ENCODE data around the gene LTBP1.
A peak's percentile ranks its signal among the peaks of the same experiment; 100 is the strongest.
"Not testable (repeated sequence)": the region's sequence is repeated elsewhere in the genome, so short reads cannot be mapped to it uniquely, and the experiment has no call there.

LTBP1 gene

GRCh38 chr2:33384599-33384961 lies 437.8 kb downstream of the LTBP1 start:
- Histone ChIP-seq H3K79me2 (ENCODE audit: insufficient read depth, low read depth) (no peaks in the 10 kb centered on the region), H3K4me2 (no peak overlapping the region), H3K27ac (no peak overlapping the region), H4K20me1 (ENCODE audit: insufficient read depth) (no peaks in the 10 kb centered on the region), H3K9ac (no peak overlapping the region), H3K27me3 (ENCODE audit: insufficient read depth, low read depth) (no peaks in the 10 kb centered on the region), H2AFZ (ENCODE audit: low read depth) (no peak overlapping the region), H3K36me3 (ENCODE audit: insufficient read depth) (no peaks in the 10 kb centered on the region), H3K4me1 (ENCODE audit: low read depth, poor library complexity, severe bottlenecking) (no peaks in the 10 kb centered on the region), H3K4me3 (IDR thresholded peaks at IDR 0.05; ENCODE audit: insufficient read depth, low read depth, low read length) (no peak overlapping the region)
- TF ChIP-seq CTCF (conservative IDR thresholded peaks at IDR 0.05; ENCODE audit: low read depth, low read length), result no peak

DNA sequence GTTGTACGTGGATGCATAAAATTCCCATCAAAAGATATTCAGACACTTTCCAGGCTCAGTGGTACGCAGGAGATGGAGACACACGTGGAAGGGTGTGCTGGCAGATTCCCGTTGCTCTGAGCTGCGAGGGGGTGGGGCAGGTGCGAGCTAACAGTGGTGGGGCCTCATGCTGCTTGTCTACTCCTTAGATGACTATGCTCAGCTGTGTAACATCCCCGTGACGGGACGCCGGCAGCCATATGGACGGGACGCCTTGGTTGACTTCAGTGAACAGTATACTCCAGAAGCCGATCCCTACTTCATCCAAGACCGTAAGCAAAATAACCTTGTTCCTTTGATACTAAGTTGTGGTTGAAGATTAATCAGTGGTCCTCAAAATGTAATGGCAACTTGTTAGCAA lies 442.2 kb downstream of the LTBP1 start:
- no peaks in the 10 kb centered on the region for H3K36me3 ChIP-seq (ENCODE audit: insufficient read depth)
- no peaks in the 10 kb centered on the region for H4K20me1 ChIP-seq (ENCODE audit: insufficient read depth)
- H2AFZ ChIP-seq (ENCODE audit: low read depth), result no peak overlapping the region
- peaks cover 18% of the 10 kb centered on the region for H3K4me1 ChIP-seq (ENCODE audit: low read depth, poor library complexity, severe bottlenecking)
- no peaks in the 10 kb centered on the region for H3K79me2 ChIP-seq (ENCODE audit: insufficient read depth, low read depth)
- no peak overlapping the region for H3K9ac ChIP-seq
- no peak overlapping the region for H3K27ac ChIP-seq
- no peak for TF ChIP-seq CTCF (conservative IDR thresholded peaks at IDR 0.05; ENCODE audit: low read depth, low read length)
- no peaks in the 10 kb centered on the region for H3K27me3 ChIP-seq (ENCODE audit: insufficient read depth, low read depth)
- H3K4me3 ChIP-seq (IDR thresholded peaks at IDR 0.05; ENCODE audit: insufficient read depth, low read depth, low read length), result no peak overlapping the region
- no peak overlapping the region for H3K4me2 ChIP-seq

DNA sequence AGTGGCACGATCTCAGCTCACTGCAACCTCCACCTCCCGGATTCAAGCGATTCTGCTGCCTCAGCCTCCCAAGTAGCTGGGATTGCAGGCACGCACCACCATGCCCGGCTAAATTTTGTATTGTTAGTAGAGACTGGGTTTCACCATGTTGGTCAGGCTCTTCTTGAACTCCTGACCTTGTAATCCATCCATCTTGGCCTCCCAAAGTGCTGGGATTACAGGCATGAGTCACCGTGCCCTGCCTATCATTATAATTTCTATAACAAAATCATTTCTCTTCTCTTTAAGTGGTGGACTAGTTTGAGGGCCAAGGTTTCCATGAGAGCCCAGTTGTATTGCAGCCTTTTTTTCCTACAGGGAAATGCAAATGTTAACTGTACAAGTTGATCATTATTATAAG lies 442.9 kb downstream of the LTBP1 start:
- not testable (repeated sequence) for H3K36me3 ChIP-seq (ENCODE audit: insufficient read depth)

DNA sequence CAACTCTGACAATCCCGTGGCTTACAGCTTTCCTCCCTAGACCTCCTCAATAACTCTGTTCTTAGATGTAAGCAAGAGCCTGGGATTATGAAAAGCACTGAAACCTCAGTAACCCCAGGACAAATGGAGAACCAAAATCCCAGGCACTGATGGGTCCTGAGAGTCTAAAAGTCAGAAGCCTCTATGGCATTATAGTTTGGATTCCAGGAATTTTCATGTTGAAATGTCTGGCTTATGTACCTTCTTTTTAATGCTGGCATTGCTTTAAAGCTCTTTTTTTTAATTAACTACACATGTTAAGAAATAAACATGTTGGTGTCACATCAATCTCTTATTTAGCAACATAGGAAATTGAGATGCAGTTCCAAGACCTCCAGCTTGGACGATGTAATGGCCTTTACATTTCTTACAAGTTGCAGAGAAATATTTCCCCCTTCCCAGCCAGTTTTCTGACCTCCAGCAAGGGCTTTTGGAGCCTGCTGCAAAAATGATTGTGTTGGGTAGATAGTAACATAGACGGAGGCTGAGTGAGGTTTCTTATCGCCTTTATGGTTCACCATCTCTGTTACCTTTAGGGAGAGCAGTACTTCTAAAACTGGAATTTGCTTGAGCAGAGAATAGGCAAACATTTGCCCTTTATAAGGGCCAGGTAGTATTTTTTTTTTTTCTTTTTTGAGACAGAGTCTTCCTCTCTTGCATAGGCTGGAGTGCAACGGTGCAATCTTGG lies 444.9 kb downstream of the LTBP1 start:
- no peak for TF ChIP-seq CTCF (conservative IDR thresholded peaks at IDR 0.05; ENCODE audit: low read depth, low read length)
- no peaks in the 10 kb centered on the region for H4K20me1 ChIP-seq (ENCODE audit: insufficient read depth)
- H3K4me3 ChIP-seq (IDR thresholded peaks at IDR 0.05; ENCODE audit: insufficient read depth, low read depth, low read length), result no peak overlapping the region
- H3K27ac ChIP-seq, result no peak overlapping the region
- H3K4me1 ChIP-seq (ENCODE audit: low read depth, poor library complexity, severe bottlenecking), result peaks cover 23% of the 10 kb centered on the region
- peak overlapping the region; percentile 30; the same call in 1 of the 2 replicates for H3K4me2 ChIP-seq
- H3K27me3 ChIP-seq (ENCODE audit: insufficient read depth, low read depth), result no peaks in the 10 kb centered on the region
- H2AFZ ChIP-seq (ENCODE audit: low read depth), result no peak overlapping the region
- H3K36me3 ChIP-seq (ENCODE audit: insufficient read depth), result no peaks in the 10 kb centered on the region
- H3K79me2 ChIP-seq (ENCODE audit: insufficient read depth, low read depth), result no peaks in the 10 kb centered on the region
- H3K9ac ChIP-seq, result no peak overlapping the region

More for the DNA sequence above, 442.9 kb downstream of the LTBP1 start:
- H3K9ac ChIP-seq; H3K79me2 ChIP-seq (ENCODE audit: insufficient read depth, low read depth); H3K27me3 ChIP-seq (ENCODE audit: insufficient read depth, low read depth); H2AFZ ChIP-seq (ENCODE audit: low read depth); H4K20me1 ChIP-seq (ENCODE audit: insufficient read depth); H3K27ac ChIP-seq; H3K4me2 ChIP-seq; H3K4me3 ChIP-seq (IDR thresholded peaks at IDR 0.05; ENCODE audit: insufficient read depth, low read depth, low read length): not testable (repeated sequence)
- peaks cover 18% of the 10 kb centered on the region for H3K4me1 ChIP-seq (ENCODE audit: low read depth, poor library complexity, severe bottlenecking)

DNA sequence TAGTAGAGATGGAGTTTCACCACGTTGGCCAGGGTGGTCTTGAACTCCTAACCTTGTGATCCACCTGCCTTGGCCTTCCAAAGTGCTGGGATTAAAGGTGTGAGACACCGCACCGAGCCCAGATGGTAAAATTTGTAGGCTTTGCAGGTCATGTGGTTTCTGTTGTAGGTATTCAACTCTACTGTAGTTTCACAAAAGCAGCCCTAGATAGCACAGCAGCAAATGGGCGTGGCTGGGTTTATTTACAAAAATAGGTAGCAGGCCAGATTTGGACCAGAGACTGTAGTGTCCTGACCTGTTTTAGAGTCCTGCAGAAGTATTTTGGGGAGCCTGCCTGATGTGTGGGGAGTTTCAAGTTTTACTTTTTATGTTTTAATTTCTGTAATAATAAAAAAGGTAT lies 445.6 kb downstream of the LTBP1 start:
- H3K4me3 ChIP-seq (IDR thresholded peaks at IDR 0.05; ENCODE audit: insufficient read depth, low read depth, low read length), result no peak overlapping the region
- TF ChIP-seq CTCF (conservative IDR thresholded peaks at IDR 0.05; ENCODE audit: low read depth, low read length), result no peak
- H3K27ac ChIP-seq, result no peak overlapping the region; the same call in 1 of the 2 replicates
- no peak overlapping the region for H2AFZ ChIP-seq (ENCODE audit: low read depth)
- H3K4me2 ChIP-seq, result peak overlapping the region; percentile 30
- H3K4me1 ChIP-seq (ENCODE audit: low read depth, poor library complexity, severe bottlenecking), result peaks cover 23% of the 10 kb centered on the region
- no peaks in the 10 kb centered on the region for H3K36me3 ChIP-seq (ENCODE audit: insufficient read depth)
- H3K79me2 ChIP-seq (ENCODE audit: insufficient read depth, low read depth), result no peaks in the 10 kb centered on the region
- no peaks in the 10 kb centered on the region for H3K27me3 ChIP-seq (ENCODE audit: insufficient read depth, low read depth)
- H4K20me1 ChIP-seq (ENCODE audit: insufficient read depth), result no peaks in the 10 kb centered on the region
- H3K9ac ChIP-seq, result no peak overlapping the region

Data from KMS-11 (cell line).